Dedifferentiated amniotic fluid mesenchymal stem cell (primary cell): ENCODE data around the gene PTPRD.
"Not testable (repeated sequence)": the region's sequence is repeated elsewhere in the genome, so short reads cannot be mapped to it uniquely, and the experiment has no call there.

ENCODE experiments used
- DNase-seq: peaks from one replicate; pipeline ENCODE4 v3.0.0-alpha.2; 2016; ENCODE audit errors: extremely low spot score

PTPRD gene

GRCh38 chr9:9498846-9499245 is 1114.0 kb downstream of the PTPRD start:
- DNase-seq: no peak

DNA sequence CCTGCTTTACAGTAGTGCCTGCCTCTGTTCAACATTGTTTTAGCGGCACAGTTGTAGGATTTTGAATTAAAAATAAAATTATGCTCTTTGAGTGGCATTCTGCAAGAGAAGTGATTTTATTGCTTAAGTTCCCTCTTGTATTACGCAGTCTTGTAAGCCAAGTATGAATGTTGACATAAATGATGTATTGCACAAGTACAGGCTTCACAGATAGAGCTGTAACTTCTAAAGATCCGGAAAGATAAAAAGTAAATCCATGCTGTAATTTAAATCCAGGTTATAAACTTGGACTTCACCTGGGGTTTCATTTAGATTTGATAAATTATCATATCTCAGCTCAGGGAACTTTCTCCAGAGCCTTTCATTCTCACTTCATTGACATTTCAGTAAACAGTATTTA is 1114.7 kb downstream of the PTPRD start:
- no peak for DNase-seq

- DNase-seq: no peak
Observed at GRCh38 chr9:9494336-9494735, 1118.5 kb downstream of the PTPRD start.

- DNase-seq: no peak
Observed at GRCh38 chr9:9492506-9492905, 1120.3 kb downstream of the PTPRD start.

DNA sequence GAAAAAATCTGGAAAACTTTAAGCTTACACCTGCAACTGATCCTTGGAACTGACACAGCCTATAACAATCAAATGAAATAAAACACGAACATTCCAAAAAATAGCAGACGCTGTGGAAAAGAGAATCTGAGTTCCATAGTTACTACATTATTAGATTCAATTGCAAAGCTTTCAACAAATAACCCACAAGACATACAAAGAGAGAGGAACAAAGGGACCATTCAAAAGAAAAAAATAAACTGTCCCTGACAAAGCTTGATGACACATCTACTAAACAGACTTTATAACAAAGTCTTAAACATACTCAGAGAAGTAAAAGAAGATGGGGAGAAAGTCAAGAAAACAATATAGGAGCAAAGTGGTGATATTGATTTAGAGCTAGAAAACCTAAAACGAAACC is 1123.6 kb downstream of the PTPRD start:
- no peak for DNase-seq

DNA sequence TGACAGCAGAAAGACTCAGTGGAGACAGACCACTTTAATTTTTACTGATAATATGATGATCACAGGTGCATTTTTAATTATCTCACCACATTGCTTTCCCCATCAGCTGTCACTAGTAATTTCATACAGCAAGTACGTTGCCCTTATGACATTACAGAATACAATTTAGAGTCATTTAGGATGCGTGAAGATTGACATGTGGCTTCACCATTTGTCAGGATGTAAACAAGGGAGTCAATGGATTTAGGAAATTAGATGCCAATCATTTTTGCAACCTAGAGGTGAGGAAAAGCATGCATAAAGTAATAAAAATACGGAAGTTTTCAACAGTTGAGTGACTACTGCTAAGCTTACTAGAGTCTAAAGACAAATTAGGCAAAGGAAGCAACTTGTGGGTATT is 1129.6 kb downstream of the PTPRD start:
- no peak for DNase-seq

GRCh38 chr9:9478741-9479140 is 1134.1 kb downstream of the PTPRD start:
- no peak for DNase-seq

DNA sequence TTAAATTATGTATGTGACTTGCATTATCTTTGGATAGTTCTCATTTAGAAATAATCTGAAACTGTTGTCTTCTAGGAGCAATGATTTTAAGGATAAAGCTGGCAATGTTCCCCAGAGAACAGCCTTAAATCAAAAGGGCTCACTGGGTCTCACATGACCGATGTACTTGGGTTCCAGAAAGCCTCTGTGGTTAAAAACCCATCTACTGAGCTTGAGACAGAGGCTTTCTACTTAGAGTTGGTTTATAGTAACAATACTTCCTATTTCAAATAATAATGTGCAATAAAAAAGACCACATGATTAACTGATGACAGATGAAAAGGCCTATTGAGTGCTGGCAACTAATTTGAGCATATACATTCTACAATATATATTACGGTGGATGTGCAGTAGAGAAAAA is 1143.5 kb downstream of the PTPRD start:
- DNase-seq: no peak

- not testable (repeated sequence) for DNase-seq
Observed at GRCh38 chr9:9441874-9442273, 1170.9 kb downstream of the PTPRD start.

DNA sequence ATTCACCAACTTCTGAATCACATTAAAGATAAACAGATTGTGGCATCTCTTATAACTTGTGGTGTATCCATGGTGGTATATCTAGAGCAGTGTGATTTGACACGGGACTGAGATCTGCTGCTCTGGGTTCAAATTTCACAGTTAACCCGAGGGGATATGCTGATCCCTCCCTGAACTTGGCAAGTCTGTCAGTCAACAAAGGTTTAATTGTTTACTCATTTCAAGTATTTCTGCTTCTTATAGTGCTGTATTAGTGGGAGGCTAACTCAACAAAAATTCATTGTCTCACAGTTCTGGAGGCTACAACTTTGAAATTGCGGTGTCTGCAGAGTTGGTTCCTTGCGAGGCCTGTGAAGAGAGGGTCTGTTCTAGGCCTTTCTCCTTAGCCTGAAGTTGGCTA is 1175.2 kb downstream of the PTPRD start:
- DNase-seq: no peak

- DNase-seq: not testable (repeated sequence)
Observed at GRCh38 chr9:9426454-9426853, 1186.3 kb downstream of the PTPRD start.

DNA sequence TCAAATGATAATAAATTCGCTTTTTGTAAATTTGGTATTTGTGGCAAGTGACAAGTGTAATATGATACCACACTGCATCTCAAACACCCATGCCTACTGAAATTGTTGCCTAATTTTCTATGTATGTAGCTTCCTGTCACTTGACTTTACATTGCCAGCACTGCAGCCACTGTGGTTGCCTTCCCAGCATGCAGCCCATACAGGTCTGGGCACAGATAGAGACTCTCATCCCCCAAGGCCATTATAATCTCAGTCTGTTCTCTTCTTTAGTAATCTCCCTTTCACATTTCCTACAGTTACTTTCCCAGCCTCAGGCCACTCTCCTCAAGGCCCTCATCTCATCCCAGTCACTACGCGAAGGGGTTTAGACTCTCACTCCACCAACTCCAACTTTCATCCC is 1200.6 kb downstream of the PTPRD start:
- DNase-seq: no peak

- no peak for DNase-seq
Observed at GRCh38 chr9:9410736-9411135, 1202.1 kb downstream of the PTPRD start.

- DNase-seq: no peak
Observed at GRCh38 chr9:9399982-9400381, 1212.8 kb downstream of the PTPRD start.

- no peak for DNase-seq
Observed at GRCh38 chr9:9396518-9396917, 1216.3 kb downstream of the PTPRD start.

GRCh38 chr9:9395539-9395938 is 1217.3 kb downstream of the PTPRD start:
- no peak for DNase-seq

DNA sequence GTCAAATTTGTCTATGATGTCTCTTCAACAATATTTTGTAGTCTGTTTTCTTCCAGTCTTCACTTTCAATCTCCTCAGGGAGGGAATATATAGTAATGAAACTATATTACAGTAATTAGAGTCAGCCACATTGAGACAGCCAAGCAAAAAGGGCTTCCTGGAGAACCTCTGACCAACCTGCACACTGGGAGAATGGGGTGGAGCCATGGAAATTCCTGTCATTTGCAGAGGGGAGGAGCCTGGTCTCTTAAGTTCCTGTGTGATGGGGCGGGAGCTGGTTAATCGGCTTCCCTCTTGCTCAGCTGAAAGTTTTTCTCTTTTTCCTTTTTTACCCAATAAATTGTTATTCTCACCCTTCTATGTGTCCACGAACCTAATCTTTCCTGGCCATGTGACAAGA is 1220.0 kb downstream of the PTPRD start:
- no peak for DNase-seq

DNA sequence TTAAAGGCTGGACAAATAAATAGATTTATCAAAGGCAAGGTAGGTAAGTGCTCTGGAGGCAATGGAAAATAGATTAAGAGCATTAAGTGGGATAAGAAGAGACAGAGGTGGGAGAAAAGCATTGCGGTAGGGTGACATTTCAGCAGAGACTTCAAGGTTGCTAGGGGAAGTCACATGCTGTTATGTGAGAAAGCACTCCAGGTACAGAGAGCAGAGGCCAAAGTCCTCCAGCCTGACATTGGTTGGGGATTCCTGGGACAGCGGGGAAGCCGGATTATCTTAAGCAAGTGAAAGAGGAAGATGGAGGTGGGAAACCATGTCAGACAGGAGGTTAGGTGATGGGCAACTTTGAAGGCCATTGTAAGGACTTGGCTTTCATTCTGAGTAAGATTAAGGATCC is 1222.9 kb downstream of the PTPRD start:
- no peak for DNase-seq

DNA sequence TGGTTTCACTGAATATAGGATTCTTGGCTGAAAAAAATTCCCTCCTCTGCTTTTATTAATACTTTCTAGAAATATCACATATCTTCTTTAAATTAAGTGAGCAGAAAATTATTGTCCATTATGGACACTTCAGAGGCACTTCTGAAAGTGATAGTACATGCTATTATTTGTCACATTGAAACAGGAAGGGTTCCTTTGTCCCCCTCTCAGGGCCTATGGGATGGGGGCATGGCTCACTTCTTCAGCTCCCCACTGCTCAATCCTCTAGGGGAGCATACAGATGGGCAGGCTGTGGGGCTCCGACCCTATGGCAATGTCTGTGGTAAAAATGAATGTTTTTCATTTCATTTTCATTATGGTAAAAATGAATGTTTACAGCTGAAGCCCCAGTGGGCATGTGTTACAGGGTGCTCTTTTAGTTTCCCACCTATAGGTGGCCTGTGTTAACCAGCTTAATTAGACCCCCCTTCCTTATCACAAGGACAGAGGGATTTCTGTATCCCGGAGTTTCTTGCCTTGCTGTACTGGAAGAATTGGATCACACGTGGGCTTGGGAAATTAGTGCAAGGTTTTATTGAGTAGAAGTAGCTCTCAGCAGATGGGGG is 1225.2 kb downstream of the PTPRD start:
- DNase-seq: no peak

DNA sequence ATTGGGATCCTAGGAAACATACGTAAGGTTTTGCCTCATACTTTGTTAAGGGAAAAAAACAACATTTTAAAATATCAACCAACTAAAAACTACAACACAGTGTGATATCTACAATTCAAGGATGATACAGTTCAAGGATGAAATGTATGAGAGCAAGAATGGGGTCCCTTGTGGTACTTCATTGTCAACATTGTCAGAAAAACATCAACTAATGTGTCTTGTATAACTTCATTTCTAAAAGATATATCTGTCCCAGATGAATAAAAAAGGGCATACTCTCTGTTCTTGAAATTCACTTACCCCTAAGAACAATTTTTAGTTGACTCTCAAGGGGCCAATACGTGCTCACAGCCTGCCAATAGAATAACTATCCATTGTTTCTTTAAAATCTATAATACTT is 1250.5 kb downstream of the PTPRD start:
- DNase-seq: no peak

- DNase-seq: no peak
Observed at GRCh38 chr9:9352877-9353481, 1259.8 kb downstream of the PTPRD start.

DNA sequence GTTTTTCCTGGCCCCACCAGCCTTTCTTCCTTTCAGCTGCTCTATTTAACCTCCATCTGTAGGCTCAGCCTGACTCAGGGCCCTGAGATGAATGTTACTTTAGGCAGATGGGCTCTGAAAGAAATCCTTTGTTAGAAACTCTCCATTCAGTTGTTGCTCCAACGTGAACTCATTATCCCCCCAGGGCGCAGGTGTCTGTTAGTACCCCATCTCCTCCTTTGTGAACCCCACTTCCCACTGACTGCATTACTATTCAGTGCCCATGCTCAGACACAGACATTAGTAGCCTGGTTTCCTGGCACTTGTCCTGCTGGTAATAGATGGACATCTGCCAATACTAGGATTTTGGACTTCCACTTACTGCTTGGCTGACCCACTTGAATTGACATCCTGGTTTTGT is 1271.6 kb downstream of the PTPRD start:
- no peak for DNase-seq

- DNase-seq: no peak
Observed at GRCh38 chr9:9337129-9337528, 1275.7 kb downstream of the PTPRD start.

DNA sequence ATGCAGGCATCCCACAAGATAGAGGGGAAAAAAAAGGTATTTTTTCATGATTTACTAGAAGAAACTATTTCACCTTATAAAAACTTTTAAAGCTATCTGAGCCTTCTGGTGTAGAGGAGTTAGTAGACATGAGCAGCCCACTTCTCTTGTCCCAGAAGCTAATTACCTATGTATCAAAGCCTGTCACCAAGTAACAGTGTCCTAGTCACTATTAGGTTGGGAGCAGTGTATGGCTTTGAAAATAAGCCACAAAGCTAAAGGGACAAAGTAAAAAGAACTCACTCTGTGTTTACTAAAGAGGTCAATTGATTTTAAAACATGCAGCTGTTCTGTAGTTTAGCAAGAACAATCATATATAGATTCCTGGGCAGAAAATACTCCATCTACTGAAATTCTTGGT is 1286.1 kb downstream of the PTPRD start:
- no peak for DNase-seq
